T-helper 22 cell (primary cell): Measurements from ENCODE around the gene MKKS.

Experiments used
- DNase-seq: peaks from one replicate; pipeline ENCODE4 v3.0.0-alpha.2; 2020; ENCODE audit warnings: low read depth

Gene MKKS

GRCh38 chr20:10368702-10369041 is 65.3 kb downstream of the MKKS start:
- DNase-seq: no peak

- no peak for DNase-seq
These were observed 65.9 kb downstream of the MKKS start for GRCh38 chr20:10367943-10368701.

GRCh38 chr20:10367693-10367942 is 66.4 kb downstream of the MKKS start:
- no peak for DNase-seq

GRCh38 chr20:10366898-10367692 is 66.9 kb downstream of the MKKS start:
- no peak for DNase-seq

- DNase-seq: no peak
These were observed 71.3 kb downstream of the MKKS start for GRCh38 chr20:10362674-10363073.

- DNase-seq: no peak
These were observed 73.1 kb downstream of the MKKS start for GRCh38 chr20:10360878-10361277.

- DNase-seq: no peak
These were observed 74.4 kb downstream of the MKKS start for GRCh38 chr20:10359621-10360040.

- DNase-seq: no peak
These were observed 76.0 kb downstream of the MKKS start for GRCh38 chr20:10357974-10358373.

GRCh38 chr20:10357061-10357708 is 76.8 kb downstream of the MKKS start:
- no peak for DNase-seq

- no peak for DNase-seq
These were observed 77.4 kb downstream of the MKKS start for GRCh38 chr20:10356628-10357027.

- no peak for DNase-seq
These were observed 80.8 kb downstream of the MKKS start for GRCh38 chr20:10352934-10353824.
